Lung (tissue), 12 donors: Measurements from ENCODE around the gene YTHDF1. TPM values are rescaled to one million over a fixed set of nuclear protein-coding genes. Genes with fewer than 3 reads are reported as not detected.

Experiments
- ATAC-seq: fragments of 200-7000 bp; cut with Tn5 transposase; one replicate; pipeline ENCODE4 v1.9.1; 2020; ENCODE audit warnings: moderate number of reproducible peaks; ENCODE audit not compliant: insufficient read depth, low FRiP score
- DNase-seq, 3 donors: peaks; one replicate each; pipeline ENCODE4 v3.0.0-alpha.2; 2013 to 2017
- H3K27ac ChIP-seq, 2 donors: one replicate each; pipeline ENCODE4 v1.5.1; 2013; ENCODE audit warnings: mild to moderate bottlenecking in 2 of 2, moderate library complexity in 2 of 2, control low read depth in 1 of 2, inconsistent platforms in 1 of 2, low read depth in 1 of 2, low read length in 1 of 2
- H3K27me3 ChIP-seq, 3 donors: one replicate each; pipeline ENCODE4 v1.5.1; 2013; ENCODE audit warnings: low read length in 2 of 3; ENCODE audit not compliant: control insufficient read depth in 3 of 3, insufficient read depth in 3 of 3
- H3K36me3 ChIP-seq, 4 donors: one replicate each; pipeline ENCODE4 v1.5.1; 2013; ENCODE audit warnings: low read length in 4 of 4, mild to moderate bottlenecking in 1 of 4, moderate library complexity in 1 of 4; ENCODE audit not compliant: control insufficient read depth in 4 of 4, insufficient read depth in 4 of 4
- H3K4me1 ChIP-seq, 5 donors: one replicate each; pipeline ENCODE4 v1.5.1; 2013; ENCODE audit warnings: low read length in 5 of 5, mild to moderate bottlenecking in 2 of 5, moderate library complexity in 1 of 5; ENCODE audit not compliant: control insufficient read depth in 5 of 5, insufficient read depth in 5 of 5
- H3K4me3 ChIP-seq: one replicate; pipeline ENCODE4 v1.5.1; 2013; ENCODE audit warnings: mild to moderate bottlenecking, control low read depth, moderate library complexity
- H3K9ac ChIP-seq, 2 donors: one replicate each; pipeline ENCODE4 v1.5.1; 2013; ENCODE audit warnings: low read length in 2 of 2, control low read depth in 1 of 2; ENCODE audit not compliant: insufficient read depth in 1 of 2
- H3K9me3 ChIP-seq, 4 donors: one replicate each; pipeline ENCODE4 v1.5.1; 2013; ENCODE audit warnings: low read length in 3 of 4, mild to moderate bottlenecking in 1 of 4, moderate library complexity in 1 of 4; ENCODE audit not compliant: control insufficient read depth in 4 of 4, insufficient read depth in 3 of 4
- CTCF ChIP-seq: IDR thresholded peaks from 2 replicates; pipeline ENCODE4 v1.5.1; 2012; ENCODE audit warnings: mild to moderate bottlenecking; ENCODE audit errors: control extremely low read depth, extremely low read depth
- WGBS, 2 donors: extraction: QIAGEN DNeasy Blood & Tissue Kit; methylation state at CpG; one replicate each; pipeline ENCODE4 v1.1.7; 2013; 5-methylcytosine and 5-hydroxymethylcytosine counted together
- polyA plus RNA-seq, 2 donors: library from polyadenylated mRNA; stranded (reverse); fragments of 200-250 nt; gene quantifications; one replicate each; pipeline ENCODE4 v1.2.1, GENCODE V29; 2013
- total RNA-seq, 2 donors: library from RNA; depleted of rRNA in 1 of 2; stranded (reverse); fragments of >200 nt in 1 of 2; gene quantifications; one replicate each; pipeline ENCODE4 v1.2.1, GENCODE V29; 2014 to 2021
- donor health status: control.
- donor health status: control.
- donor health status: Bipolar disorder and iron deficiency.
- donor health status: healthy.
- donor health status: DM: yes; HTN: yes; CAD: no.

The YTHDF1 gene
- total and polyA plus RNA-seq, 4 donors: 21.9 to 33.8 (median 24.1) TPM

- no peak overlapping the region for H3K27ac ChIP-seq
- H3K9ac ChIP-seq: no peak overlapping the region
- H3K4me3 ChIP-seq: no peak overlapping the region
- WGBS, 2 donors: 77 to 92% methylated on average over 12 of the region's 12 CpGs
- DNase-seq: no peak
- peaks cover 3 to 27% (median 7%) of the 10 kb centered on the region in 3 donors for H3K27me3 ChIP-seq
- TF ChIP-seq CTCF: no peak
- H3K9me3 ChIP-seq: peaks cover 0 to 2% (median 0%) of the 10 kb centered on the region in 4 donors
- no peak for ATAC-seq
- no peaks in the 10 kb centered on the region for H3K4me1 ChIP-seq
- H3K36me3 ChIP-seq: no peaks in the 10 kb centered on the region
These were observed 59.7 kb downstream of the YTHDF1 start for GRCh38 chr20:63156221-63156671.

DNA sequence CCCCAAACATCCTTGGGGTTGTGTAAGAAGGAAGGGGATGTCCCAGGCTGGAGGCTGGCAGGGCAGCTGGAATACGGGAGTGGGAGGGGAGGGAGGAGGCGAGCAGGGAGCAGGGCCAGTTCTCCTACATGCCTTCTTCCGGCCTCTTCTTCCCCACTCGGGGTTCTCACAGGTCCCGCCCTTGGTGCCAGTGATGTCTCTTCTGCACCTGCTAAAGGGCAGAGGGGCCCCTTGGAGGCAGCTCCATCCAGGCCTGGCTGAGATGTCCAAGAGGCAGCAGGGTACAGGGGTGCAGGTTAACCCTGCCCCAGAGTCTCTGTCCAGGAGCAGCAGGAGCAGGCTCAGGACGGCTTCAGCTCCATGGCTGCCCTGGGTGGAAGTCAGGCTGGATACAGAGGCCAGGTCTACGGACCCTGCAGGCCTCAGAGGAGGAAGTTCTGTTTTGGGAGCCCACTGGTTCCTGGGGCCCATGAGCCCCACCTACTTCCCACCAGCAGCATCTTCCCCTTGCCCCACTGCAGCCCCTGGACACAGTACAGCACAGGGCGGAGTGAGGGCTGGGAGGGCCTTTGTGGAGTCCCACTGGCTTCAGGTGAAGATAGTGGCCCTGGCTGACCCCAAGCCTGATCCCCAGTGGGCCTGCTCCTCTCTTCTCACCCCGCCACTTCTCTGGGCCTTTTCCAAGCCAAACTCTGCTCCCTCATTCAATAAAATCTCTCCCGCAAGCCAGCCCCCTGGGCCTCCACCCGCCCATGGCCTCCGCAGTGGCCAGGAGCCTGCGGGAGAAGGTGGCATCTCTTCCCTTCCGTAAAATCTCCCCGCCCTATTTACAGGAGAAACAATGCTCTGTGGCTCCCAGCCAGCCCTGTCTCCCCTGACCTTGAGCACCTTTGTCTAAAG is 60.4 kb downstream of the YTHDF1 start:
- H3K27ac ChIP-seq: no peak overlapping the region
- peaks cover 3 to 27% (median 10%) of the 10 kb centered on the region in 3 donors for H3K27me3 ChIP-seq
- DNase-seq: no peak
- no peak for TF ChIP-seq CTCF
- 66 to 74% methylated on average over 15 of the region's 15 CpGs for WGBS, 2 donors
- H3K9me3 ChIP-seq: peaks cover 0 to 2% (median 0%) of the 10 kb centered on the region in 4 donors
- H3K4me3 ChIP-seq: no peak overlapping the region
- H3K4me1 ChIP-seq: no peaks in the 10 kb centered on the region
- no peaks in the 10 kb centered on the region for H3K36me3 ChIP-seq
- H3K9ac ChIP-seq: no peak overlapping the region
- ATAC-seq: no peak

GRCh38 chr20:63154395-63154794 is 61.5 kb downstream of the YTHDF1 start:
- WGBS, 2 donors: 27 to 30% methylated on average over 3 of the region's 3 CpGs
- peaks cover 6 to 27% (median 13%) of the 10 kb centered on the region in 3 donors for H3K27me3 ChIP-seq

More at GRCh38 chr20:63154395-63154794, 61.5 kb downstream of the YTHDF1 start:
- TF ChIP-seq CTCF: no peak
- Histone ChIP-seq H3K36me3 (no peaks in the 10 kb centered on the region), H3K9ac (no peak overlapping the region), H3K4me3 (no peak overlapping the region), H3K27ac (no peak overlapping the region), H3K4me1 (no peaks in the 10 kb centered on the region), H3K9me3 (peaks cover 0 to 2% (median 0%) of the 10 kb centered on the region in 4 donors)
- DNase-seq (no peak), ATAC-seq (no peak)
